Measurements from ENCODE around the gene CCNK.

Gene CCNK

GRCh38 chr14:99538733-99539132, 57.5 kb downstream of the CCNK start:
- DNase-seq: no peak
- TF ChIP-seq, protein P1, sequence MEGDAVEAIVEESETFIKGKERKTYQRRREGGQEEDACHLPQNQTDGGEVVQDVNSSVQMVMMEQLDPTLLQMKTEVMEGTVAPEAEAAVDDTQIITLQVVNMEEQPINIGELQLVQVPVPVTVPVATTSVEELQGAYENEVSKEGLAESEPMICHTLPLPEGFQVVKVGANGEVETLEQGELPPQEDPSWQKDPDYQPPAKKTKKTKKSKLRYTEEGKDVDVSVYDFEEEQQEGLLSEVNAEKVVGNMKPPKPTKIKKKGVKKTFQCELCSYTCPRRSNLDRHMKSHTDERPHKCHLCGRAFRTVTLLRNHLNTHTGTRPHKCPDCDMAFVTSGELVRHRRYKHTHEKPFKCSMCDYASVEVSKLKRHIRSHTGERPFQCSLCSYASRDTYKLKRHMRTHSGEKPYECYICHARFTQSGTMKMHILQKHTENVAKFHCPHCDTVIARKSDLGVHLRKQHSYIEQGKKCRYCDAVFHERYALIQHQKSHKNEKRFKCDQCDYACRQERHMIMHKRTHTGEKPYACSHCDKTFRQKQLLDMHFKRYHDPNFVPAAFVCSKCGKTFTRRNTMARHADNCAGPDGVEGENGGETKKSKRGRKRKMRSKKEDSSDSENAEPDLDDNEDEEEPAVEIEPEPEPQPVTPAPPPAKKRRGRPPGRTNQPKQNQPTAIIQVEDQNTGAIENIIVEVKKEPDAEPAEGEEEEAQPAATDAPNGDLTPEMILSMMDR (IDR thresholded peaks at IDR 0.05): no peak
- H3K4me3 ChIP-seq: no peak overlapping the region
- H3K36me3 ChIP-seq: no peaks in the 10 kb centered on the region
- no peak overlapping the region for H3K27ac ChIP-seq
- H3K27me3 ChIP-seq: peaks cover 0 to 19% of the 10 kb centered on the region in 2 donors
- peaks cover 0 to 11% (median 4%) of the 10 kb centered on the region in 4 donors for H3K4me1 ChIP-seq
- intact Hi-C loops (cut with DNase I; ENCODE audit: low total_unique reads): no loop called here
- H3K9me3 ChIP-seq: no peaks in the 10 kb centered on the region

DNA sequence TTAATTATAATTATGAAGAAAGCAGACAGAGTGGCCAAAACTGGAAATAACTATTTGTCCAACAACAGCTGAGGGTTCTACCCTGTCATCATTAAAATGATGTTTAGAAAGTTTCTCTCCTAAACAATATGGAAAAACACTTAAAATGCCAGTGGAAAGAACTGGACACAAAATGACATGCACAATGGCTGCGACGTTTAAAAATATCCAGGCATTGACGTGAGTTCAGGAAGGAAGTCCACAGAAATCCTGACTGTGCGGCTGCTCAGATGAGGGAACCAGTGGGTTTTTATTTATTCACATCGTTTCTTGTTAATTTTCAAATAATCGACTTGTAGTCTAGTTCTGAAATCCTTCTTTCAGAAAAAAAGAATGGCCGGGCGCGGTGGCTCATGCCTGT, 58.3 kb downstream of the CCNK start:
- Histone ChIP-seq H3K4me1 (peaks cover 0 to 11% (median 4%) of the 10 kb centered on the region in 4 donors), H3K9me3 (no peaks in the 10 kb centered on the region), H3K27me3 (peaks cover 0 to 19% of the 10 kb centered on the region in 2 donors), H3K36me3 (no peaks in the 10 kb centered on the region), H3K27ac (no peak overlapping the region), H3K4me3 (no peak overlapping the region)
- TF ChIP-seq, protein P1 (IDR thresholded peaks at IDR 0.05): no peak
- no peak for DNase-seq
- intact Hi-C loops (cut with DNase I; ENCODE audit: low total_unique reads): no loop called here

GRCh38 chr14:99540196-99541032, 59.2 kb downstream of the CCNK start:
- Histone ChIP-seq H3K9me3 (no peaks in the 10 kb centered on the region), H3K4me3 (no peak overlapping the region), H3K27me3 (peaks cover 0 to 19% of the 10 kb centered on the region in 2 donors), H3K4me1 (peaks cover 0 to 2% (median under 1%) of the 10 kb centered on the region in 4 donors), H3K36me3 (no peaks in the 10 kb centered on the region), H3K27ac (no peak overlapping the region)
- TF ChIP-seq, protein P1 (IDR thresholded peaks at IDR 0.05): no peak
- intact Hi-C loops (cut with DNase I; ENCODE audit: low total_unique reads): no loop called here
- no peak for DNase-seq

GRCh38 chr14:99541211-99541610, 60.0 kb downstream of the CCNK start:
- H3K27ac ChIP-seq: no peak overlapping the region
- no peak overlapping the region for H3K4me3 ChIP-seq
- peaks cover 0 to 19% of the 10 kb centered on the region in 2 donors for H3K27me3 ChIP-seq
- H3K9me3 ChIP-seq: no peaks in the 10 kb centered on the region
- intact Hi-C loops (cut with DNase I; ENCODE audit: low total_unique reads): no loop called here
- no peaks in the 10 kb centered on the region for H3K4me1 ChIP-seq
- no peaks in the 10 kb centered on the region for H3K36me3 ChIP-seq
- no peak for DNase-seq
- TF ChIP-seq, protein P1 (IDR thresholded peaks at IDR 0.05): no peak

DNA sequence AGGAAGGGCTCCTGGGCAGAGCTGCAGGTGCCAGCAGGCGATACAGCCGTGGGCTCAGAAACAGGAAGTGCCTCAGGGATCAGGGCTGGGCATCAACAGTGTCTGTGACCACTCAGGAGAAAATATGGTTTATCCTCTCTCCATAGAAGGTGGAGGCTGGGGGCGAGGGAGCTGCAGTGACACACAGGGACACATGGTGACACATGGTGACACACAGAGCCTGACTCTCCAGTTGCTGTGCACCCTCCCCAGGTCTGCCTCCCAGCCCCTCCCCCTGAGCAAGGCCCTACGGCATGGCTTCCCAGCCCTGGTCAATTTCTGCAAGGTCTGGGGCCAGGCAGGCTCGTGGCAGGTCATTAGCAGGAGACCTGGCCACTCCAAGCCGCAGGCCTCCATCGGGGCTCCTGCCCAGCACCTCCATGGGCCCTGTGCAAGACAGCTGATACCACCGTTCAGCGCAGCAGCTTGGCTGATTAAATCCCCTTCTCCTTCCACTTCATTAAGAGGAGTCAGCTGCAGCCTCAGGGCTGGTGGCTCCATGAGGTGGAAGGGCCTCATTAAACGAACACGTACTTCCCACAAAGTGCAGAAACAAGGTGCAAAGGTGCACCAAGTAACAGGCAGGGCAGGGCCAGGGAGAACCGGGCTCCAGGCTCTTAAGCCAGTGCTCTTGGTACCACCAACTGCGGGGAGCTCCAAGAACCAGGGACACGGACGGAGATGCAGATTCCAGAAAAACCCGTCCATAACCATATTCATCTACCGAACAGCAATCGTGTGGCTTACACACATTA, 60.7 kb downstream of the CCNK start:
- DNase-seq: no peak
- no peaks in the 10 kb centered on the region for H3K4me1 ChIP-seq
- TF ChIP-seq, protein P1 (IDR thresholded peaks at IDR 0.05): no peak

More for the DNA sequence above, 60.7 kb downstream of the CCNK start:
- no peak overlapping the region for H3K27ac ChIP-seq
- no peaks in the 10 kb centered on the region for H3K36me3 ChIP-seq
- intact Hi-C loops (cut with DNase I; ENCODE audit: low total_unique reads): no loop called here
- peaks cover 0 to 16% of the 10 kb centered on the region in 2 donors for H3K27me3 ChIP-seq
- no peaks in the 10 kb centered on the region for H3K9me3 ChIP-seq
- H3K4me3 ChIP-seq: no peak overlapping the region

Data from tibial artery (tissue), 4 donors.